ENCODE measurements around the gene NAB1.

NAB1 gene

DNA sequence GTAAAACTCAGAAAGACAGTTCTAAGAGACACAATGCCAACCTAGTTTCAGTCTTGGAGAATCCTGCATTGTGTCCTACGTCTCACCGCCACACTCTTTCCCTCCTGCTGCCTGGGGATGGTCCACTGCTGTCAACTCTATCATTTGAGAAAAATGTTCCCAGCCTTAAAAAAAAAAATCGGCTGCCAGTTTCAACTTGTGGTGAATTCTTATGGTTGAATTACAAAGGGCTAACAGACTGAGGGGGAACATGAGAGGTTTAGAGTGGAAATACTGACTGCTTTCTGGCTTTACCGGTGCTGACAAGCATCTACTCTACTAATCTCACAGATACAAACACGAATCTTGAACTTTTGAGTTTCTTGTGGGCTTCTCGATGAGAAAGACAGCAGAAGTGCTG lies 74.0 kb downstream of the NAB1 start:
- Mint-ChIP-seq H3K27ac (peak overlapping the region; percentile 99), H3K9me3 (no peaks in the 10 kb centered on the region)

GRCh38 chr2:190723397-190724090 lies 74.7 kb downstream of the NAB1 start:
- peaks cover 74% of the 10 kb centered on the region for H3K4me1 Mint-ChIP-seq (ENCODE audit: low read depth)
- H3K4me3 Mint-ChIP-seq = peak overlapping the region; percentile 67
- no peaks in the 10 kb centered on the region for H3K27me3 Mint-ChIP-seq
- peaks cover 2% of the 10 kb centered on the region for H3K9me3 Mint-ChIP-seq
- no peaks in the 10 kb centered on the region for H3K36me3 Mint-ChIP-seq (ENCODE audit: low read depth)
- H3K27ac Mint-ChIP-seq = peak overlapping the region; percentile 99

More for the DNA sequence above, 74.0 kb downstream of the NAB1 start:
- H3K4me3 Mint-ChIP-seq = peak overlapping the region; percentile 67
- H3K27me3 Mint-ChIP-seq = no peaks in the 10 kb centered on the region
- H3K4me1 Mint-ChIP-seq (ENCODE audit: low read depth) = peaks cover 81% of the 10 kb centered on the region
- no peaks in the 10 kb centered on the region for H3K36me3 Mint-ChIP-seq (ENCODE audit: low read depth)

DNA sequence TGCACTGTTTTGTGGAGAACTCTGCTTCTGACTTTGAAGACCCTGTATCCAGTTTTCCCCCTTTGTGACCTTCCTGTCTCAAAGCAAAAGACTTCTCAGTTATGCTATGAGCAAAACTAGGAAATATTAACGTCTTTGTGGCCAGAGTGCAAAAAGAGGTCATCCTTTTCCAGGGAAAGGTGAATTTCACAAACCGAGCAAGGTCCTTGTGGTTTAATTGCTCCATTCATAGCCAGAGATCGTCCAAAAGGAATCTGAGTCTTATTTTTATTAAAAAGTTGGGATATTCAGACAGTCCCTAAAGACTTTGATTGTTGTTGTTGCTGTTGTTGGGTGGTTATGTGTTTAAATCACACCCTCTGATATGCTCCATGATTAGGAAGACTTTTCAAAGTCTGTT lies 77.4 kb downstream of the NAB1 start:
- Mint-ChIP-seq H3K36me3 (ENCODE audit: low read depth) (no peaks in the 10 kb centered on the region), H3K27ac (no peak overlapping the region), H3K4me1 (ENCODE audit: low read depth) (peaks cover 47% of the 10 kb centered on the region), H3K27me3 (no peaks in the 10 kb centered on the region), H3K9me3 (peaks cover 4% of the 10 kb centered on the region), H3K4me3 (no peak overlapping the region)

- H3K27ac Mint-ChIP-seq = no peak overlapping the region
- H3K9me3 Mint-ChIP-seq = no peaks in the 10 kb centered on the region
- no peaks in the 10 kb centered on the region for H3K27me3 Mint-ChIP-seq
- H3K36me3 Mint-ChIP-seq (ENCODE audit: low read depth) = no peaks in the 10 kb centered on the region
- no peak overlapping the region for H3K4me3 Mint-ChIP-seq
- no peaks in the 10 kb centered on the region for H3K4me1 Mint-ChIP-seq (ENCODE audit: low read depth)
Measured at GRCh38 chr2:190736355-190736754, 87.5 kb downstream of the NAB1 start.

- Mint-ChIP-seq H3K9me3 (no peaks in the 10 kb centered on the region), H3K27me3 (no peaks in the 10 kb centered on the region), H3K36me3 (ENCODE audit: low read depth) (no peaks in the 10 kb centered on the region), H3K27ac (no peak overlapping the region), H3K4me3 (no peak overlapping the region), H3K4me1 (ENCODE audit: low read depth) (peaks cover 12% of the 10 kb centered on the region)
Measured at GRCh38 chr2:190740449-190740848, 91.6 kb downstream of the NAB1 start.

Data from stimulated activated naive CD8-positive, alpha-beta T cell treated with anti-CD3 and anti-CD28 coated beads, Interleukin-15, Interleukin-2, amounts not matched to agents 100 ng/mL and 50 ng/mL, for 24 hours (primary cell).